Astrocyte of the spinal cord (primary cell): Measurements from ENCODE around the gene CEP152.
A peak's percentile ranks its signal among the peaks of the same experiment; 100 is the strongest.

Experiments
- DNase-seq: peaks from one replicate; pipeline ENCODE4 v3.0.0; 2011; ENCODE audit warnings: low read depth, low spot score
- H3K4me3 ChIP-seq: 2 replicates; pipeline ENCODE4 v1.5.1; 2011; ENCODE audit warnings: low read depth, mild to moderate bottlenecking, low read length, moderate library complexity
- in situ Hi-C: cut with HindIII; loops from 2 replicates; pipeline ENCODE4 v1.10.0; 2017; ENCODE audit warnings: low sequenced_read_pairs
- TF ChIP-seq, protein P1 (sequence below): IDR thresholded peaks from 2 replicates; pipeline ENCODE4 v1.5.1; 2012; ENCODE audit warnings: low read depth, mild to moderate bottlenecking, low read length, inconsistent platforms

Gene CEP152

GRCh38 chr15:48832648-48833047, 21.8 kb upstream of the CEP152 start:
- TF ChIP-seq, protein P1, sequence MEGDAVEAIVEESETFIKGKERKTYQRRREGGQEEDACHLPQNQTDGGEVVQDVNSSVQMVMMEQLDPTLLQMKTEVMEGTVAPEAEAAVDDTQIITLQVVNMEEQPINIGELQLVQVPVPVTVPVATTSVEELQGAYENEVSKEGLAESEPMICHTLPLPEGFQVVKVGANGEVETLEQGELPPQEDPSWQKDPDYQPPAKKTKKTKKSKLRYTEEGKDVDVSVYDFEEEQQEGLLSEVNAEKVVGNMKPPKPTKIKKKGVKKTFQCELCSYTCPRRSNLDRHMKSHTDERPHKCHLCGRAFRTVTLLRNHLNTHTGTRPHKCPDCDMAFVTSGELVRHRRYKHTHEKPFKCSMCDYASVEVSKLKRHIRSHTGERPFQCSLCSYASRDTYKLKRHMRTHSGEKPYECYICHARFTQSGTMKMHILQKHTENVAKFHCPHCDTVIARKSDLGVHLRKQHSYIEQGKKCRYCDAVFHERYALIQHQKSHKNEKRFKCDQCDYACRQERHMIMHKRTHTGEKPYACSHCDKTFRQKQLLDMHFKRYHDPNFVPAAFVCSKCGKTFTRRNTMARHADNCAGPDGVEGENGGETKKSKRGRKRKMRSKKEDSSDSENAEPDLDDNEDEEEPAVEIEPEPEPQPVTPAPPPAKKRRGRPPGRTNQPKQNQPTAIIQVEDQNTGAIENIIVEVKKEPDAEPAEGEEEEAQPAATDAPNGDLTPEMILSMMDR, result no peak
- no peak overlapping the region for H3K4me3 ChIP-seq
- no peak for DNase-seq
- in situ Hi-C loops, result no loop called here

- H3K4me3 ChIP-seq, result no peak overlapping the region
- in situ Hi-C loops, result no loop called here
- TF ChIP-seq, protein P1, result no peak
- DNase-seq, result no peak
Observed at GRCh38 chr15:48828906-48829305, 18.0 kb upstream of the CEP152 start.

GRCh38 chr15:48828471-48828870, 17.6 kb upstream of the CEP152 start:
- DNase-seq, result no peak
- TF ChIP-seq, protein P1, result no peak
- no peak overlapping the region for H3K4me3 ChIP-seq
- in situ Hi-C loops, result no loop called here

- TF ChIP-seq, protein P1, result no peak
- H3K4me3 ChIP-seq, result no peak overlapping the region
- in situ Hi-C loops, result no loop called here
- no peak for DNase-seq
Observed at GRCh38 chr15:48825075-48825474, 14.2 kb upstream of the CEP152 start.

DNA sequence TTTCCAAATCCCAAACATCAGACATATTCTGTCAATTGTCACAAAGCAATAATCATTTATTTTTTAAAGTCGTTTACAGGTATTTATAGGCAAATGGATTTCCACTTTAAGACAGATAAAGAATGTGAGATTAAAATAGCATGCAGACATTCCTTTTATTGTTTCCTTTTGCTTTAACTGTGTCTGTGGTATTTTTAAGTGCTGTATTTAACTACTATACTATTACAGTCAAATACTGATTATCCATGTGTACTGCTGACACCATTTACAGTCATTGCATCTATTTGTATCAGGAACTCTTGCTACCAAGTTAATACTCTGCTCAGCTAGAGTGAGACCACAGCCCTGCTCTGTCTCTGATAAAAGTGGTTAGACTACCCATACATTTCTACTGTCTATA, 12.8 kb upstream of the CEP152 start:
- in situ Hi-C loops, result no loop called here
- TF ChIP-seq, protein P1, result no peak
- DNase-seq, result no peak

GRCh38 chr15:48823237-48823636, 12.4 kb upstream of the CEP152 start:
- peak; percentile 46 for DNase-seq
- no peak overlapping the region for H3K4me3 ChIP-seq
- TF ChIP-seq, protein P1, result peak; percentile 25
- in situ Hi-C loops, result no loop called here

More for the DNA sequence above, 12.8 kb upstream of the CEP152 start:
- H3K4me3 ChIP-seq, result no peak overlapping the region

GRCh38 chr15:48814286-48814685, 3.4 kb upstream of the CEP152 start:
- DNase-seq, result no peak
- in situ Hi-C loops, result no loop called here
- TF ChIP-seq, protein P1, result no peak
- no peak overlapping the region for H3K4me3 ChIP-seq
